Heart right ventricle (tissue), 16 donors: Measurements from ENCODE around the gene SORL1-AS1.
A peak's percentile ranks its signal among the peaks of the same experiment; 100 is the strongest.

ENCODE experiments used
- ATAC-seq, 8 donors: fragments of 200-7000 bp; cut with Tn5 transposase; one replicate each; pipeline ENCODE4 v1.9.1; 2020; ENCODE audit warnings: mild to moderate bottlenecking in 8 of 8, moderate library complexity in 8 of 8, moderate number of reproducible peaks in 1 of 8
- DNase-seq, 2 donors: peaks; one replicate each; pipeline ENCODE4 v3.0.0-alpha.2; 2020
- H3K27ac ChIP-seq, 10 donors: fragments of 200-600 bp; sonication (generic) in 2 of 10; one replicate each; pipeline versions ENCODE4 v1.5.0 to v1.8.0; 2020 to 2022; ENCODE audit warnings: mild to moderate bottlenecking in 3 of 10
- H3K27me3 ChIP-seq, 7 donors: fragments of 200-600 bp; one replicate each; pipeline ENCODE4 v1.8.0; 2021 to 2022; ENCODE audit warnings: mild to moderate bottlenecking in 2 of 7
- H3K36me3 ChIP-seq, 9 donors: fragments of 200-600 bp; sonication (generic) in 1 of 9; one replicate each; pipeline versions ENCODE4 v1.5.0 to v1.8.0; 2020 to 2022; ENCODE audit warnings: mild to moderate bottlenecking in 2 of 9
- H3K4me1 ChIP-seq, 9 donors: fragments of 200-600 bp; sonication (generic) in 1 of 9; one replicate each; pipeline versions ENCODE4 v1.5.0 to v1.8.0; 2020 to 2022; ENCODE audit warnings: mild to moderate bottlenecking in 4 of 9
- H3K4me3 ChIP-seq, 10 donors: fragments of 200-600 bp; sonication (generic) in 2 of 10; one replicate each; pipeline versions ENCODE4 v1.5.0 to v1.8.0; 2020 to 2022; ENCODE audit warnings: mild to moderate bottlenecking in 7 of 10, moderate library complexity in 2 of 10
- H3K9me3 ChIP-seq, 11 donors: fragments of 200-600 bp in 10 of 11; sonication (generic) in 2 of 11; one replicate each; pipeline versions ENCODE4 v1.5.0 to v1.8.0; 2013 to 2022; ENCODE audit warnings: mild to moderate bottlenecking in 2 of 11, control low read depth in 1 of 11, moderate library complexity in 1 of 11
- CTCF ChIP-seq, 9 donors: fragments of 200-600 bp; sonication (generic) in 2 of 9; IDR thresholded peaks; one replicate each; pipeline versions ENCODE4 v1.5.0 to v1.8.0; 2021 to 2022; ENCODE audit warnings: antibody characterized with exemption in 9 of 9, mild to moderate bottlenecking in 5 of 9, moderate library complexity in 1 of 9
- WGBS, 2 donors: extraction: QIAGEN DNeasy Blood & Tissue Kit; methylation state at CpG; one replicate each; pipeline ENCODE4 v1.1.7; 2013; ENCODE audit warnings: inconsistent platforms in 1 of 2; 5-methylcytosine and 5-hydroxymethylcytosine counted together
- intact Hi-C, 10 donors: fragments of 100-400 bp; cut with DNase I; formaldehyde crosslinking; loops; one replicate each; pipeline versions ENCODE4 v1.11.1 to v1.14.2; 2022
- donor health status: Arrhythmogenic right ventricular cardiomyopathy.
- donor health status: ischemic (EF 13 %, LVEDD 7.1; RV severe dilation, severe dysfunction).
- donor health status: healthy with polysubstance abuse.
- donor health status: DM: no; HTN: yes; CAD: no.
- donor health status: DM: no; HTN: no; CAD: no.
- donor health status: ischemic (EF 25% LVEDD 6.9; RV normal size, moderate dysfunction).
- donor health status: ischemic (EF 25% LVEDD 5.7; RV mildly dilated, moderate dysfunction).
- donor health status: healthy.
- donor health status: DM: yes; HTN: yes; CAD: no.
- donor health status: Ischemic cardiomyopathy.
- donor health status: ischemic (EF 35%, LVEDD 5.7; RV mildly dilated, moderate dysfunction).
- donor health status: nonischemic (EF 11% LVEDD 7.7; RV severe dilation, severe dysfunction).
- donor health status: DM: yes; HTN: yes; CAD: no.
- donor health status: PGD.
- donor health status: ischemic (EF 29% LVEDD 5.4; RV normal size, mild dysfunction).
- donor health status: nonischemic (EF 23%, LVEDD 6.1; RV moderate dilation, normal function).

SORL1-AS1 gene

GRCh38 chr11:121464352-121464946 lies 11.7 kb upstream of the SORL1-AS1 start:
- Histone ChIP-seq H3K9me3 (no peaks in the 10 kb centered on the region), H3K27ac (peak overlapping the region in 4 of 10 donors; percentile 28 to 71 (median 44)), H3K4me3 (no peak overlapping the region), H3K27me3 (peaks cover 0 to 11% (median 0%) of the 10 kb centered on the region in 7 donors), H3K4me1 (peaks cover 3 to 64% (median 26%) of the 10 kb centered on the region in 9 donors), H3K36me3 (no peaks in the 10 kb centered on the region)
- intact Hi-C loops: loop anchor here in 1 of 10 donors (10.0 kb wide), 1 partner anchor 140 kb away; no protein-coding TSS in a partner anchor
- ATAC-seq: peak; percentile 77 to 91 (median 89)
- no peak for TF ChIP-seq CTCF (IDR thresholded peaks at IDR 0.05)
- 38 to 45% methylated on average over 11 of the region's 11 CpGs for WGBS, 2 donors
- peak; percentile 57 to 63 for DNase-seq

GRCh38 chr11:121463689-121464335 lies 11.0 kb upstream of the SORL1-AS1 start:
- TF ChIP-seq CTCF (IDR thresholded peaks at IDR 0.05): no peak
- 89 to 92% methylated on average over 6 of the region's 6 CpGs for WGBS, 2 donors
- peak overlapping the region in 1 of 10 donors; percentile 71 for H3K27ac ChIP-seq
- H3K9me3 ChIP-seq: no peaks in the 10 kb centered on the region
- H3K27me3 ChIP-seq: peaks cover 0 to 8% (median 0%) of the 10 kb centered on the region in 7 donors
- DNase-seq (no peak), ATAC-seq (no peak)
- H3K4me3 ChIP-seq: no peak overlapping the region
- intact Hi-C loops: loop anchor here in 1 of 10 donors (10.0 kb wide), 1 partner anchor 139 kb away; no protein-coding TSS in a partner anchor
- no peaks in the 10 kb centered on the region for H3K36me3 ChIP-seq
- H3K4me1 ChIP-seq: peaks cover 3 to 66% (median 26%) of the 10 kb centered on the region in 9 donors

DNA sequence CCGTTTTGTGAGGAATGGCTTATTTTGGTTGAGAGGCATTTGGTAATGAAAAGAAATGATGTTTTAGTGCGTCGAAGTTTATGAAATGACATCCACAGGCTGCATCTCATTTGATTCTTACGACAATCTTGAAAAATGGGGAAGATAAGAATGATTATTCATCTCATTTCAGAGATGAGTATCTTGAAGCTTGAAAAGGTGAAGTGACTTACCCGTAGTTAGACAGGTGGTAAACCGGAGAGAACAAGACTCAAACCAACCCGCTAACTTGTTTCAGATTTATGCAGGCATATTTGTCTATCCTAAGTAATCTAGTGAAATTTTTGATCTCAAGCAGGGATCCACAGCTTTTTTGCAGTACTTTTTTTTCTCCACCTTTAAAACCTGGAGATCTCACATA lies 9.1 kb upstream of the SORL1-AS1 start:
- Histone ChIP-seq H3K27ac (peak overlapping the region in 1 of 10 donors; percentile 56), H3K9me3 (no peaks in the 10 kb centered on the region), H3K36me3 (no peaks in the 10 kb centered on the region), H3K4me1 (peaks cover 3 to 58% (median 25%) of the 10 kb centered on the region in 9 donors), H3K4me3 (no peak overlapping the region), H3K27me3 (no peaks in the 10 kb centered on the region)
- intact Hi-C loops: loop anchor here in 1 of 10 donors (10.0 kb wide), 1 partner anchor 137 kb away; no protein-coding TSS in a partner anchor
- DNase-seq (no peak), ATAC-seq (no peak)
- WGBS, 2 donors: 90 to 94% methylated on average over 7 of the region's 7 CpGs
- no peak for TF ChIP-seq CTCF (IDR thresholded peaks at IDR 0.05)

DNA sequence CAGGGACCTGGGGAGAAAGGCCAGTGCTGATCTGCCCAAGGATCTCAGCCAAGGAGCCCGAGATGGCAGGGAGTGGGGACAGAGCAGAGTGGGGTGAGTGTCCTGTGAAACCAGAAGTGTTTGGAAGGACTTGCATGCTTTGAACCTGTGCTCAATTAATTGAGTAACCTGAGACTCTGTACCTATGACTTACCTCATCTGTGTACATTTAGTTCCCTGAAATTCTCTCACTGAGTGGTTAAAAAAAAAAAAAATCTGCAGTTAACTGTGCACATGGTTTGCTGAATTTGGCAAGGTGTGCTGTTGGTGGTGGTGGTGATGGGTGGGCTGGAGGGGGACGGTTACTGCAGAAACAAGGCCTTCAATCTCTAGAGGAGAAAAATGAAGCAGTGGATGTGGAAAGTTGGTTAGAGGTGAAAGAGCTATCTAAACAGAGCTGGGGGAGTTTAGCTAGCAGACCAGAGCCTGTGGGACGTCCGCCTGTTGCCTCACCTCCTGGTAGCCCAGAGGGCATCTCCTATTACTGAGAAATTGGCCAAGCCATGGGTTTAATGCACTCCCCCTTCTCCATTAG lies 8.3 kb upstream of the SORL1-AS1 start:
- no peaks in the 10 kb centered on the region for H3K27me3 ChIP-seq
- H3K9me3 ChIP-seq: no peaks in the 10 kb centered on the region
- H3K27ac ChIP-seq: peak overlapping the region in 1 of 10 donors; percentile 56
- no peak overlapping the region for H3K4me3 ChIP-seq
- H3K36me3 ChIP-seq: no peaks in the 10 kb centered on the region
- TF ChIP-seq CTCF (IDR thresholded peaks at IDR 0.05): no peak
- DNase-seq: no peak
- ATAC-seq: no peak
- H3K4me1 ChIP-seq: peaks cover 0 to 56% (median 16%) of the 10 kb centered on the region in 9 donors
- intact Hi-C loops: loop anchor here in 1 of 10 donors (10.0 kb wide), 1 partner anchor 136 kb away; no protein-coding TSS in a partner anchor
- 80 to 90% methylated on average over 4 of the region's 4 CpGs for WGBS, 2 donors
